Tibial nerve (tissue), 4 donors: ENCODE data around the gene MPND. TPM values are rescaled to one million over a fixed set of nuclear protein-coding genes. Genes with fewer than 3 reads are reported as not detected.
A peak's percentile ranks its signal among the peaks of the same experiment; 100 is the strongest.

ENCODE experiments used
- DNase-seq, 2 donors: peaks; one replicate each; pipeline ENCODE4 v3.0.0-alpha.2; 2019; ENCODE audit warnings: low spot score in 2 of 2
- H3K27ac ChIP-seq, 4 donors: fragments of 200-600 bp; sonication (generic) in 3 of 4; one replicate each; pipeline ENCODE4 v1.5.1; 2017 to 2019; ENCODE audit warnings: mild to moderate bottlenecking in 1 of 4
- H3K27me3 ChIP-seq, 2 donors: fragments of 200-600 bp; sonication (generic) in 1 of 2; one replicate each; pipeline versions ENCODE4 v1.5.1 to v1.6.0; 2017 to 2019
- H3K36me3 ChIP-seq, 3 donors: fragments of 200-600 bp; sonication (generic); one replicate each; pipeline ENCODE4 v1.5.1; 2018 to 2019
- H3K4me1 ChIP-seq, 4 donors: fragments of 200-600 bp; sonication (generic) in 3 of 4; one replicate each; pipeline ENCODE4 v1.5.1; 2017 to 2019
- H3K4me3 ChIP-seq, 4 donors: fragments of 200-600 bp; sonication (generic) in 3 of 4; one replicate each; pipeline ENCODE4 v1.5.1; 2017 to 2019; ENCODE audit warnings: mild to moderate bottlenecking in 1 of 4, moderate library complexity in 1 of 4
- H3K9me3 ChIP-seq, 4 donors: fragments of 200-600 bp; sonication (generic) in 3 of 4; one replicate each; pipeline ENCODE4 v1.5.1; 2017 to 2019
- EP300 ChIP-seq, 2 donors: sonication (generic); formaldehyde crosslinking; IDR thresholded peaks; one replicate each; pipeline ENCODE4 v1.6.1; 2017; ENCODE audit warnings: antibody characterized with exemption in 2 of 2, mild to moderate bottlenecking in 1 of 2
- POLR2A ChIP-seq, 2 donors: fragments of 450-650 bp; IDR thresholded peaks; one replicate each; pipeline ENCODE4 v1.6.1; 2017; ENCODE audit warnings: antibody characterized with exemption in 2 of 2, mild to moderate bottlenecking in 2 of 2, moderate library complexity in 2 of 2
- WGBS, 2 donors: methylation state at CpG; one replicate each; pipeline ENCODE4 v1.1.5; 2018; 5-methylcytosine and 5-hydroxymethylcytosine counted together
- total RNA-seq, 4 donors: library from RNA; depleted of rRNA; stranded (reverse); fragments of >200 nt; gene quantifications; one replicate each; pipeline ENCODE4 v1.1.0, GENCODE V29; 2016
- TF ChIP-seq, protein P1 (sequence below), 5 experiments: fragments of 200-600 bp in 3 of 5; fragments of 450-650 bp in 2 of 5; sonication (generic) in 3 of 5; IDR thresholded peaks; one replicate each; pipeline ENCODE4 v1.5.1; 2016 to 2019; ENCODE audit warnings: antibody characterized with exemption in 5 of 5, mild to moderate bottlenecking in 3 of 5, moderate library complexity in 2 of 5

MPND gene
- 10 to 100 TPM in 1 of 4 donors, 1 to 10 TPM in 3; 2.2 to 13.2 (median 6.6) TPM for total RNA-seq

DNA sequence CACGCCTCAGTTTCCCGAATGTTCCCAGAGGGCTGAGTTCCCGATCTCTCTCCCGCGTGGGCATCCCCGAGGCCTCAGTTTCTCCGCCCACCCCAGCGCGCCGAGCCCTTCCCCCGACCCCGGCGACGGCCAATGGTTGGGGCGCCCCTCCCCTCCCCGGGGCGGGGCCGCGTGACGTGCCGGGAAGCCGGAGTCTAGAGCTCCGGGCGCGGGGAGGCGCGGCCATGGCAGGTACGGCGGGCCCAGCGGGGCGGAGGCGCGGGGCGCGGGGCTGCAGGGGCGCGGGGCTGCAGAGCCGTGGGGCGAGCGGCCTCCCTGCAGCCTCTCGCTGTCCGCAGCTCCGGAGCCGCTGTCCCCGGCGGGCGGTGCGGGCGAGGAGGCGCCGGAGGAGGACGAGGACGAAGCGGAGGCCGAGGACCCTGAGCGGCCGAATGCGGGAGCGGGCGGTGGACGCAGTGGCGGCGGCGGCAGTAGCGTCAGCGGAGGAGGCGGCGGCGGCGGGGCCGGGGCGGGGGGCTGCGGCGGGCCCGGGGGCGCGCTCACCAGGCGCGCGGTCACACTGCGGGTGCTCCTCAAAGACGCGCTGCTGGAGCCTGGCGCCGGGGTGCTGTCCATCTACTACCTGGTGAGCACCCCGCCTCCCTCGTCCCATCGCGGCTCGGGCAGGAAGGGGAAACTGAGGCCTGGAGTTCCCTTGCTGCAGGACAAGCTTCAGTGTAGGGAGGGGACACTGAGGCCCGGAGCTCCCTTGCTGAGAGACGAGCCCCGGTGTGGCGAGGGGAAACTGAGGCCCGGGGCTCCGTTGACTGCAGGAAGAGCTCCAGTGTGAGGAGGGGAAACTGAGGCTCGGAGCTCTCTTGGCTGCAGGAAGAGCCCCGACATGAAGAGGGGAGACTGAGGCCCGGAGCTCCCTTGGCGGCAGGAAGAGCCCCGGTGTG, at the start of gene MPND:
Gene MPND, plus strand, starts transcription at position 193 of the 938 bp plus-strand sequence. Its CDS starts 32 bp downstream, at position 225.
- Histone ChIP-seq H3K27me3 (no peaks in the 10 kb centered on the region), H3K9me3 (no peaks in the 10 kb centered on the region), H3K27ac (peak within 1 kb of the TSS; percentile 82 to 96 (median 92)), H3K36me3 (peaks cover 0 to 27% (median 0%) of the 10 kb centered on the region in 3 donors), H3K4me1 (peaks cover 0 to 17% (median 11%) of the 10 kb centered on the region in 4 donors), H3K4me3 (peak within 1 kb of the TSS; percentile 57 to 86 (median 70))
- DNase-seq = peak; percentile 89 to 90
- TF ChIP-seq POLR2A (IDR thresholded peaks at IDR 0.05) = peak in 1 of 2 donors; percentile 49
- TF ChIP-seq, protein P1, sequence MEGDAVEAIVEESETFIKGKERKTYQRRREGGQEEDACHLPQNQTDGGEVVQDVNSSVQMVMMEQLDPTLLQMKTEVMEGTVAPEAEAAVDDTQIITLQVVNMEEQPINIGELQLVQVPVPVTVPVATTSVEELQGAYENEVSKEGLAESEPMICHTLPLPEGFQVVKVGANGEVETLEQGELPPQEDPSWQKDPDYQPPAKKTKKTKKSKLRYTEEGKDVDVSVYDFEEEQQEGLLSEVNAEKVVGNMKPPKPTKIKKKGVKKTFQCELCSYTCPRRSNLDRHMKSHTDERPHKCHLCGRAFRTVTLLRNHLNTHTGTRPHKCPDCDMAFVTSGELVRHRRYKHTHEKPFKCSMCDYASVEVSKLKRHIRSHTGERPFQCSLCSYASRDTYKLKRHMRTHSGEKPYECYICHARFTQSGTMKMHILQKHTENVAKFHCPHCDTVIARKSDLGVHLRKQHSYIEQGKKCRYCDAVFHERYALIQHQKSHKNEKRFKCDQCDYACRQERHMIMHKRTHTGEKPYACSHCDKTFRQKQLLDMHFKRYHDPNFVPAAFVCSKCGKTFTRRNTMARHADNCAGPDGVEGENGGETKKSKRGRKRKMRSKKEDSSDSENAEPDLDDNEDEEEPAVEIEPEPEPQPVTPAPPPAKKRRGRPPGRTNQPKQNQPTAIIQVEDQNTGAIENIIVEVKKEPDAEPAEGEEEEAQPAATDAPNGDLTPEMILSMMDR (IDR thresholded peaks at IDR 0.05) = peak in 1 of 5 experiments; percentile 5
- TF ChIP-seq EP300 (IDR thresholded peaks at IDR 0.05) = peak in 1 of 2 donors; percentile 31
- 7 to 15% methylated on average over 31 to 57 of the region's 101 CpGs for WGBS, 2 donors

DNA sequence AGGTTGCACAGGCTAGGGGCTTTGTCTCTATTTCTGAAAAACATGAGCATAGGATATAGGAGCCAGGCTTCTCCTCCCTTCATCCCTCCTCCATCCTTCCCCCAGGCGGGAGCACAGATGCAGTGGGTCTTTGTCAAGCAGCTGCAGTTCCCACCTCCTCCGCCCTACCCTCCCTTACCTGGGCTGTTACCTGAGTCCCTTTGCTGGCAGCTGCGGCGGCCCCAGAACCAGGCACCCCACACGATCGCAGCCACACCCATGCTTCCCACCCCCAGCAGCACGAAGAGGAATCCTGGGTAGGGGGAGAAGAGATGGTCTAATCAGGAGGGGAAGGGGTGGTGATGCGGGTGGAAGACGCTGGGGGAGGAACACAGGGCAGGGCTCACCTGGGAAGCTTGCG, 49.0 kb upstream of the MPND start:
- no peak for TF ChIP-seq POLR2A (IDR thresholded peaks at IDR 0.05)
- no peak for TF ChIP-seq EP300 (IDR thresholded peaks at IDR 0.05)
- no peak for DNase-seq
- H3K4me3 ChIP-seq = no peak overlapping the region
- no peaks in the 10 kb centered on the region for H3K36me3 ChIP-seq
- no peaks in the 10 kb centered on the region for H3K9me3 ChIP-seq
- H3K27ac ChIP-seq = no peak overlapping the region
- H3K4me1 ChIP-seq = no peaks in the 10 kb centered on the region
- WGBS, 2 donors = 28 to 36% methylated on average over 10 of the region's 10 CpGs
- H3K27me3 ChIP-seq = peaks cover 0 to 57% of the 10 kb centered on the region in 2 donors

GRCh38 chr19:4295972-4296771, 47.2 kb upstream of the MPND start:
- Histone ChIP-seq H3K9me3 (no peaks in the 10 kb centered on the region), H3K27me3 (peaks cover 0 to 48% of the 10 kb centered on the region in 2 donors), H3K27ac (no peak overlapping the region), H3K36me3 (no peaks in the 10 kb centered on the region), H3K4me1 (no peaks in the 10 kb centered on the region), H3K4me3 (no peak overlapping the region)
- 49 to 57% methylated on average over 12 to 14 of the region's 14 CpGs for WGBS, 2 donors
- TF ChIP-seq, protein P1 (IDR thresholded peaks at IDR 0.05) = no peak
- no peak for TF ChIP-seq POLR2A (IDR thresholded peaks at IDR 0.05)
- TF ChIP-seq EP300 (IDR thresholded peaks at IDR 0.05) = no peak
- no peak for DNase-seq

GRCh38 chr19:4297901-4298809, 45.2 kb upstream of the MPND start:
- TF ChIP-seq POLR2A (IDR thresholded peaks at IDR 0.05) = no peak
- TF ChIP-seq, protein P1 (IDR thresholded peaks at IDR 0.05) = no peak
- Histone ChIP-seq H3K27me3 (peaks cover 0 to 32% of the 10 kb centered on the region in 2 donors), H3K27ac (no peak overlapping the region), H3K4me1 (no peaks in the 10 kb centered on the region), H3K9me3 (no peaks in the 10 kb centered on the region), H3K4me3 (no peak overlapping the region), H3K36me3 (no peaks in the 10 kb centered on the region)
- DNase-seq = no peak
- WGBS, 2 donors = 63 to 64% methylated on average over 25 to 26 of the region's 27 CpGs
